Measurements from ENCODE around the gene BTN2A1.

DNA sequence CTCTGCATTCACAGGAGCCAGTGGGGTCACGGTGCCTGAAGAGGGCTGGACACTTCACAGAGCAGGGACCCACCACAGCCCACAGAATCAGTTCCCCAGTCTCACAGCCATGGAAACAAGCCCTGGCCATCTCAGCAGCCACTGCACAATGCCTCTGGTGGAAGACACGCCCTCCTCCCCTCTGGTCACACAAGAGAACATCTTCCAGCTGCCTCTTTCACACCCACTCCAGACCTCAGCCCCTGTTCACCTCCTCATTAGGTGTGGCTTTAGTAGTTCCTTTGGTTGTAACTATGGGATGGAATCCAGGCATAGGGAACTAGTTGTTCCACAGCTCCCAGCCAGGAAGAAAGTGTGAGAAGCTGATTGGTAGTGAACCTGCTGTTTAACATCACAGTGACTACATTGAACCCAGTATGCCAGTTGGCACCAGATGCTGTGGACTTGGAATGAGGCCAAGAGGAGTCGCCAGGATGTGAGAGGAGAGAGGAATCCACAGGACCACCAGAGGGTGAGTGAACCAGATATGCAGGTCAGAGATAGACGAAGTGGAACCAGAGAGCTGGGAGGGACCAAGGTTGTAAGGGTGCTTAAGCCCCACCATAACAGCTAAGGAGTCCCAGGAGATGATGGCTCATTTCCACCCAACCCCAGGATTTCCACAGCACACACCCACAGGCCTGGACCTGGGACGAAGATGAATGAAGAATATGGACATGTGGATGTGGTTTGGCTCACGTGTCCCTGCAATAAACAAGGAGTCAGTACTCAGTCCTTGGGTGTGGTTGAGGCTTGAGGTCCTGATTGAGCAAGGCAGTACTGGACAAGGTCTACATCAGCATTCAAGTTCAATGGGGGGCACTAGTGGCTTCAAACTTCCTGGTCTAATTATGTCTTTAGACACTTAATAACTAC, 26.2 kb upstream of the BTN2A1 start:
- TF ChIP-seq POLR2A (IDR thresholded peaks at IDR 0.05; ENCODE audit: low read length) (no peak), GATA1 (IDR thresholded peaks at IDR 0.05; ENCODE audit: low read depth, low read length) (no peak)
